Panc1 (cell line): Measurements from ENCODE around the gene LANCL1. TPM values are rescaled to one million over a fixed set of nuclear protein-coding genes. Genes with fewer than 3 reads are reported as not detected.

Experiments used
- ATAC-seq: fragments of 200-7000 bp; cut with Tn5 transposase; 2 replicates; pipeline ENCODE4 v1.9.1; 2020; ENCODE audit warnings: mild to moderate bottlenecking, moderate library complexity
- BruUV-seq: library from RNA; stranded (reverse); fragments of 400-500 nt; replicated peaks from 2 replicates; lab custom pipeline; 2021; lab: Mats Ljungman, UMichigan
- CTCF ChIA-PET: fragments of 300-600 bp; sonication (Branson Sonifier 250); formaldehyde crosslinking; loops from one replicate; lab custom pipeline; 2022; ENCODE audit warnings: antibody characterized with exemption; lab: Charles Lee
- POLR2A ChIA-PET: fragments of 300-600 bp; sonication (Branson Sonifier 250); formaldehyde crosslinking; loops from one replicate; lab custom pipeline; 2022; ENCODE audit warnings: antibody characterized with exemption; lab: Charles Lee
- DNase-seq: peaks from one replicate; pipeline ENCODE4 v3.0.0-alpha.2; 2010; ENCODE audit warnings: low read depth, low spot score
- H3K27ac ChIP-seq: 2 replicates; pipeline ENCODE4 v1.5.1; 2011; ENCODE audit warnings: mild to moderate bottlenecking, low read length, inconsistent platforms
- H3K27me3 ChIP-seq: fragments of 200-500 bp; sonication (Bioruptor generic); 2 replicates; pipeline ENCODE4 v1.6.0; 2014; ENCODE audit warnings: low read length, inconsistent platforms; ENCODE audit not compliant: control insufficient read depth, insufficient read depth
- H3K36me3 ChIP-seq: fragments of 200-500 bp; sonication (Bioruptor generic); 2 replicates; pipeline ENCODE4 v1.5.1; 2014; ENCODE audit warnings: inconsistent platforms, mild to moderate bottlenecking, low read length, moderate library complexity; ENCODE audit not compliant: control insufficient read depth, insufficient read depth
- H3K4me1 ChIP-seq: 2 replicates; pipeline ENCODE4 v1.5.1; 2011; ENCODE audit warnings: inconsistent platforms, mild to moderate bottlenecking, low read length, moderate library complexity; ENCODE audit not compliant: control insufficient read depth, insufficient read depth
- H3K4me3 ChIP-seq, 2 experiments: 2 replicates each; pipeline ENCODE4 v1.5.1; 2011 to 2012; ENCODE audit warnings: low read depth in 2 of 2, low read length in 2 of 2, mild to moderate bottlenecking in 2 of 2, inconsistent platforms in 1 of 2, moderate library complexity in 1 of 2
- H3K9me3 ChIP-seq: fragments of 200-500 bp; sonication (Bioruptor generic); 2 replicates; pipeline ENCODE4 v1.5.1; 2014; ENCODE audit warnings: low read depth, mild to moderate bottlenecking, inconsistent platforms, low read length, moderate library complexity; ENCODE audit not compliant: control insufficient read depth, insufficient read depth
- CTCF ChIP-seq: fragments of 450-650 bp; IDR thresholded peaks from 2 replicates; pipeline ENCODE4 v1.5.1; 2017; ENCODE audit warnings: mild to moderate bottlenecking
- POLR2AphosphoS5 ChIP-seq: IDR thresholded peaks from 2 replicates; pipeline ENCODE4 v1.6.1; 2012; ENCODE audit warnings: mild to moderate bottlenecking, low read depth, low read length, moderate library complexity
- REST ChIP-seq, 2 experiments: IDR thresholded peaks; 2 replicates each; pipeline ENCODE4 v1.6.1; 2011 to 2012; ENCODE audit warnings: low read depth in 2 of 2, control low read depth in 1 of 2, low read length in 1 of 2, mild to moderate bottlenecking in 1 of 2, moderate library complexity in 1 of 2; ENCODE audit not compliant: insufficient read depth in 1 of 2
- SIN3A ChIP-seq: IDR thresholded peaks from 2 replicates; pipeline ENCODE4 v1.6.1; 2012; ENCODE audit warnings: low read depth, mild to moderate bottlenecking, low read length, moderate library complexity, borderline replicate concordance; ENCODE audit not compliant: insufficient read depth
- TCF7L2 ChIP-seq: IDR thresholded peaks from 2 replicates; pipeline ENCODE4 v1.6.1; 2011; ENCODE audit warnings: mild to moderate bottlenecking, low read depth, low read length, inconsistent platforms
- in situ Hi-C: cut with HindIII; loops from 2 replicates; pipeline ENCODE4 v1.10.0; 2016; ENCODE audit warnings: low sequenced_read_pairs, low pct_unique_long_range_greater_than_20kb
- intact Hi-C: fragments of 100-400 bp; cut with micrococcal nuclease; formaldehyde crosslinking; loops from one replicate; pipeline ENCODE4 v1.10.0; 2022; ENCODE audit not compliant: unreplicated experiment
- total RNA-seq: library from RNA; stranded (reverse); gene quantifications from one replicate; pipeline ENCODE4 v1.2.1, GENCODE V29; 2021; ENCODE audit not compliant: unreplicated experiment

LANCL1 gene
- total RNA-seq, 1 experiment from 2014 or later = 42.8 TPM

- ATAC-seq (no peak), DNase-seq (no peak)
- H3K27me3 ChIP-seq = no peaks in the 10 kb centered on the region
- ChIA-PET POLR2A (interaction anchor here (0.8 kb wide), 1 partner anchor 252 kb away, joined by 3 read pairs; no protein-coding TSS in a partner anchor), CTCF (no interaction called here)
- no peak overlapping the region for H3K4me3 ChIP-seq
- no peak for TF ChIP-seq POLR2AphosphoS5
- H3K27ac ChIP-seq = no peak overlapping the region
- no peaks in the 10 kb centered on the region for H3K9me3 ChIP-seq
- H3K4me1 ChIP-seq = no peaks in the 10 kb centered on the region
- no TSS peak for BruUV-seq
- in situ Hi-C loops = no loop called here
- no peaks in the 10 kb centered on the region; the same call in 1 of the 2 replicates for H3K36me3 ChIP-seq
- intact Hi-C loops = no loop called here
Observed at GRCh38 chr2:210445732-210446131, 30.8 kb downstream of the LANCL1 start.

- H3K27ac ChIP-seq = no peak overlapping the region
- no peak overlapping the region for H3K4me3 ChIP-seq
- DNase-seq (no peak), ATAC-seq (no peak)
- no peaks in the 10 kb centered on the region for H3K27me3 ChIP-seq
- in situ Hi-C loops = no loop called here
- TF ChIP-seq CTCF (peak; percentile 67; the same call in 1 of the 2 replicates), TCF7L2 (no peak), POLR2AphosphoS5 (no peak), SIN3A (no peak), REST (IDR thresholded peaks at IDR 0.05; ENCODE audit: insufficient read depth in 1 of 2, low read depth in 2 of 2, low read length in 1 of 2) (no peak)
- no TSS peak for BruUV-seq
- CTCF ChIA-PET = no interaction called here
- no peaks in the 10 kb centered on the region for H3K4me1 ChIP-seq
- intact Hi-C loops = no loop called here
- no peaks in the 10 kb centered on the region; the same call in 1 of the 2 replicates for H3K36me3 ChIP-seq
- H3K9me3 ChIP-seq = no peaks in the 10 kb centered on the region
- POLR2A ChIA-PET = no interaction called here
Observed at GRCh38 chr2:210445116-210445707, 31.3 kb downstream of the LANCL1 start.

GRCh38 chr2:210443527-210443926, 33.0 kb downstream of the LANCL1 start:
- CTCF ChIA-PET = no interaction called here
- no peak overlapping the region for H3K4me3 ChIP-seq
- no peak overlapping the region for H3K27ac ChIP-seq
- DNase-seq (no peak), ATAC-seq (no peak)
- in situ Hi-C loops (no loop called here), intact Hi-C loops (no loop called here)
- no peaks in the 10 kb centered on the region for H3K9me3 ChIP-seq
- POLR2A ChIA-PET = no interaction called here
- no peaks in the 10 kb centered on the region; the same call in 1 of the 2 replicates for H3K36me3 ChIP-seq
- BruUV-seq = no TSS peak
- H3K27me3 ChIP-seq = no peaks in the 10 kb centered on the region
- H3K4me1 ChIP-seq = no peaks in the 10 kb centered on the region
- TF ChIP-seq CTCF = no peak
- no peak for TF ChIP-seq POLR2AphosphoS5
- TF ChIP-seq REST (IDR thresholded peaks at IDR 0.05; ENCODE audit: insufficient read depth in 1 of 2, low read depth in 2 of 2, low read length in 1 of 2) = no peak
- TF ChIP-seq TCF7L2 = no peak
- no peak for TF ChIP-seq SIN3A
